GM23338 (cell line): ENCODE results near the gene INKA1.

Experiments used
- CREB1 ChIP-seq: fragments of 250-450 bp; sonication (Bioruptor Pico); IDR thresholded peaks from 2 replicates; pipeline ENCODE4 v1.5.0; 2020; ENCODE audit warnings: low read depth, mild to moderate bottlenecking, moderate library complexity
- EZH2 ChIP-seq: fragments of 200-600 bp; sonication (generic); IDR thresholded peaks from one replicate; pipeline ENCODE4 v1.8.0; 2017; ENCODE audit warnings: antibody characterized with exemption, mild to moderate bottlenecking, low read depth; ENCODE audit not compliant: unreplicated experiment
- EZH2phosphoT487 ChIP-seq: fragments of 200-600 bp; sonication (generic); IDR thresholded peaks from one replicate; pipeline ENCODE4 v1.8.1; 2018; ENCODE audit warnings: antibody characterized with exemption; ENCODE audit not compliant: unreplicated experiment
- JUNB ChIP-seq: IDR thresholded peaks from one replicate; pipeline ENCODE4 v1.6.1; 2016; ENCODE audit warnings: antibody characterized with exemption; ENCODE audit not compliant: unreplicated experiment
- POLR2AphosphoS5 ChIP-seq: IDR thresholded peaks from 2 replicates; pipeline ENCODE4 v1.6.1; 2016; ENCODE audit warnings: antibody characterized with exemption, low read depth
- STAT1 ChIP-seq: IDR thresholded peaks from one replicate; pipeline ENCODE4 v1.6.1; 2016; ENCODE audit warnings: antibody characterized with exemption; ENCODE audit not compliant: unreplicated experiment
- ZNF331 ChIP-seq: fragments of 250-450 bp; sonication (Bioruptor Pico); IDR thresholded peaks from 2 replicates; pipeline ENCODE4 v1.5.0; 2020; ENCODE audit warnings: low read depth, mild to moderate bottlenecking, moderate library complexity
- TF ChIP-seq, protein P1 (sequence below), 2 experiments: fragments of 200-600 bp in 1 of 2; sonication (generic) in 1 of 2; conservative IDR thresholded peaks; 2 replicates each; pipeline versions ENCODE4 v1.5.1 to v1.6.1; 2016 to 2017; ENCODE audit warnings: antibody characterized with exemption in 2 of 2, low read depth in 2 of 2, mild to moderate bottlenecking in 2 of 2, moderate library complexity in 1 of 2
- TF ChIP-seq, protein P2 (sequence below): IDR thresholded peaks from one replicate; pipeline ENCODE4 v1.6.1; 2018; ENCODE audit warnings: antibody characterized with exemption; ENCODE audit not compliant: unreplicated experiment
- TF ChIP-seq, protein P3 (sequence below): IDR thresholded peaks from 2 replicates; pipeline ENCODE4 v1.6.1; 2016; ENCODE audit warnings: antibody characterized with exemption

DNA sequence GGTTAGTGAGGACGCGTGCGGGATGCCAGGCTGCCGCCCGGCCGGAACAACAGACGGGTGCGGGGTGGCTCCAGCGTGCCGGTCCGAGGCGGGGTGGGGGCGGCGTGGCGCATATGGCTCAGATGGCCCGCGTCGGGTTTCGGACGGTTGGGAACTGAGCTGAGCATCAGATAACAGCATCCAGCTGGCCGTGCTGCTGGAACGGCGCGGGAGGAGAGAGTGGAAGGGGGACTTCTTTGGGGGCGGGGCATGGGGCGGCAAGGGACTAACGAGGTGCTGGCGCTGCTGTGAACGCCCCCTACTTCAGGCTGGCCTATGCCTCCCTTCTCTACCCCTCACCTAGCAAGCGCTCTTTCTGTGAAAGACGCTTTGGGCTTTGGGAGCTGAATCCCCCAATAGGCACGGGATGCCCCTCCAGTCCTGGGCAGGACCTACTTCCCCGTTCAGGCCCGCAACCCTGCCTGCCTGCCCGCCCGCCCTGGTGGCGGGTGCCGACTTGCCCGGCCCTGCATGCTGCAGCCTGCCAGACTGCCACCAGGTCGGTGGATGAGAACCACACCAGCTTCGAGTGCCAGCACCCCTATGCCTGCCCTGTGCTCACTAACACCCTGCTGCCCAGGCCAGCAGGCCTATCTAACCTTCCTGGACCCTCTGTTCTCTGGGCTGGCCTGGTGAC, 542 bp downstream of the INKA1 start:
- TF ChIP-seq, protein P1, sequence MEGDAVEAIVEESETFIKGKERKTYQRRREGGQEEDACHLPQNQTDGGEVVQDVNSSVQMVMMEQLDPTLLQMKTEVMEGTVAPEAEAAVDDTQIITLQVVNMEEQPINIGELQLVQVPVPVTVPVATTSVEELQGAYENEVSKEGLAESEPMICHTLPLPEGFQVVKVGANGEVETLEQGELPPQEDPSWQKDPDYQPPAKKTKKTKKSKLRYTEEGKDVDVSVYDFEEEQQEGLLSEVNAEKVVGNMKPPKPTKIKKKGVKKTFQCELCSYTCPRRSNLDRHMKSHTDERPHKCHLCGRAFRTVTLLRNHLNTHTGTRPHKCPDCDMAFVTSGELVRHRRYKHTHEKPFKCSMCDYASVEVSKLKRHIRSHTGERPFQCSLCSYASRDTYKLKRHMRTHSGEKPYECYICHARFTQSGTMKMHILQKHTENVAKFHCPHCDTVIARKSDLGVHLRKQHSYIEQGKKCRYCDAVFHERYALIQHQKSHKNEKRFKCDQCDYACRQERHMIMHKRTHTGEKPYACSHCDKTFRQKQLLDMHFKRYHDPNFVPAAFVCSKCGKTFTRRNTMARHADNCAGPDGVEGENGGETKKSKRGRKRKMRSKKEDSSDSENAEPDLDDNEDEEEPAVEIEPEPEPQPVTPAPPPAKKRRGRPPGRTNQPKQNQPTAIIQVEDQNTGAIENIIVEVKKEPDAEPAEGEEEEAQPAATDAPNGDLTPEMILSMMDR (conservative IDR thresholded peaks at IDR 0.05; ENCODE audit: low read depth in 2 of 2): peak in 1 of 2 experiments; percentile 16; a peak in 1 of 4 replicates
- no peak for TF ChIP-seq EZH2phosphoT487
- TF ChIP-seq, protein P2, sequence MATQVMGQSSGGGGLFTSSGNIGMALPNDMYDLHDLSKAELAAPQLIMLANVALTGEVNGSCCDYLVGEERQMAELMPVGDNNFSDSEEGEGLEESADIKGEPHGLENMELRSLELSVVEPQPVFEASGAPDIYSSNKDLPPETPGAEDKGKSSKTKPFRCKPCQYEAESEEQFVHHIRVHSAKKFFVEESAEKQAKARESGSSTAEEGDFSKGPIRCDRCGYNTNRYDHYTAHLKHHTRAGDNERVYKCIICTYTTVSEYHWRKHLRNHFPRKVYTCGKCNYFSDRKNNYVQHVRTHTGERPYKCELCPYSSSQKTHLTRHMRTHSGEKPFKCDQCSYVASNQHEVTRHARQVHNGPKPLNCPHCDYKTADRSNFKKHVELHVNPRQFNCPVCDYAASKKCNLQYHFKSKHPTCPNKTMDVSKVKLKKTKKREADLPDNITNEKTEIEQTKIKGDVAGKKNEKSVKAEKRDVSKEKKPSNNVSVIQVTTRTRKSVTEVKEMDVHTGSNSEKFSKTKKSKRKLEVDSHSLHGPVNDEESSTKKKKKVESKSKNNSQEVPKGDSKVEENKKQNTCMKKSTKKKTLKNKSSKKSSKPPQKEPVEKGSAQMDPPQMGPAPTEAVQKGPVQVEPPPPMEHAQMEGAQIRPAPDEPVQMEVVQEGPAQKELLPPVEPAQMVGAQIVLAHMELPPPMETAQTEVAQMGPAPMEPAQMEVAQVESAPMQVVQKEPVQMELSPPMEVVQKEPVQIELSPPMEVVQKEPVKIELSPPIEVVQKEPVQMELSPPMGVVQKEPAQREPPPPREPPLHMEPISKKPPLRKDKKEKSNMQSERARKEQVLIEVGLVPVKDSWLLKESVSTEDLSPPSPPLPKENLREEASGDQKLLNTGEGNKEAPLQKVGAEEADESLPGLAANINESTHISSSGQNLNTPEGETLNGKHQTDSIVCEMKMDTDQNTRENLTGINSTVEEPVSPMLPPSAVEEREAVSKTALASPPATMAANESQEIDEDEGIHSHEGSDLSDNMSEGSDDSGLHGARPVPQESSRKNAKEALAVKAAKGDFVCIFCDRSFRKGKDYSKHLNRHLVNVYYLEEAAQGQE: no peak
- TF ChIP-seq, protein P3, sequence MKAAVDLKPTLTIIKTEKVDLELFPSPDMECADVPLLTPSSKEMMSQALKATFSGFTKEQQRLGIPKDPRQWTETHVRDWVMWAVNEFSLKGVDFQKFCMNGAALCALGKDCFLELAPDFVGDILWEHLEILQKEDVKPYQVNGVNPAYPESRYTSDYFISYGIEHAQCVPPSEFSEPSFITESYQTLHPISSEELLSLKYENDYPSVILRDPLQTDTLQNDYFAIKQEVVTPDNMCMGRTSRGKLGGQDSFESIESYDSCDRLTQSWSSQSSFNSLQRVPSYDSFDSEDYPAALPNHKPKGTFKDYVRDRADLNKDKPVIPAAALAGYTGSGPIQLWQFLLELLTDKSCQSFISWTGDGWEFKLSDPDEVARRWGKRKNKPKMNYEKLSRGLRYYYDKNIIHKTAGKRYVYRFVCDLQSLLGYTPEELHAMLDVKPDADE: no peak
- TF ChIP-seq CREB1: no peak
- TF ChIP-seq EZH2: no peak
- no peak for TF ChIP-seq STAT1
- TF ChIP-seq POLR2AphosphoS5: no peak
- no peak for TF ChIP-seq ZNF331
- TF ChIP-seq JUNB: no peak
